CD4-positive, alpha-beta T cell treated with Interleukin-17A for 4 hours (primary cell): ENCODE measurements around the gene HLA-A.

ENCODE experiments used
- DNase-seq: peaks from one replicate; pipeline ENCODE4 v3.0.0-alpha.2; 2020; ENCODE audit warnings: mixed read lengths

The HLA-A gene

GRCh38 chr6:29935273-29935955 lies 6.9 kb upstream of the HLA-A start:
- DNase-seq: no peak

GRCh38 chr6:29938746-29939508 lies 3.4 kb upstream of the HLA-A start:
- no peak for DNase-seq

- DNase-seq: no peak
Measured at GRCh38 chr6:29941016-29941415, 1.3 kb upstream of the HLA-A start.

GRCh38 chr6:29941471-29941870 lies 861 bp upstream of the HLA-A start:
- DNase-seq: no peak

- DNase-seq: no peak
Measured at GRCh38 chr6:29941916-29942274, 437 bp upstream of the HLA-A start.

- DNase-seq: peak; percentile 49
Measured at GRCh38 chr6:29943053-29943966, 978 bp downstream of the HLA-A start.

GRCh38 chr6:29945281-29945820 lies 3.0 kb downstream of the HLA-A start:
- no peak for DNase-seq

- no peak for DNase-seq
Measured at GRCh38 chr6:29946223-29947076, 4.1 kb downstream of the HLA-A start.

GRCh38 chr6:29947077-29947980 lies 5.0 kb downstream of the HLA-A start:
- DNase-seq: no peak

- DNase-seq: no peak
Measured at GRCh38 chr6:29948277-29948676, 5.9 kb downstream of the HLA-A start.

- no peak for DNase-seq
Measured at GRCh38 chr6:29949934-29950333, 7.6 kb downstream of the HLA-A start.

- DNase-seq: no peak
Measured at GRCh38 chr6:29951882-29952281, 9.6 kb downstream of the HLA-A start.

- no peak for DNase-seq
Measured at GRCh38 chr6:29953001-29953441, 10.7 kb downstream of the HLA-A start.

- no peak for DNase-seq
Measured at GRCh38 chr6:29953686-29954085, 11.4 kb downstream of the HLA-A start.

- DNase-seq: no peak
Measured at GRCh38 chr6:29954272-29954671, 11.9 kb downstream of the HLA-A start.

GRCh38 chr6:29955783-29956182 lies 13.5 kb downstream of the HLA-A start:
- DNase-seq: no peak

GRCh38 chr6:29956518-29956917 lies 14.2 kb downstream of the HLA-A start:
- DNase-seq: no peak

- no peak for DNase-seq
Measured at GRCh38 chr6:29958046-29958445, 15.7 kb downstream of the HLA-A start.

GRCh38 chr6:29958921-29959320 lies 16.6 kb downstream of the HLA-A start:
- DNase-seq: no peak

GRCh38 chr6:29959467-29959866 lies 17.1 kb downstream of the HLA-A start:
- DNase-seq: no peak

GRCh38 chr6:29961966-29962365 lies 19.6 kb downstream of the HLA-A start:
- DNase-seq: no peak
